Measurements from ENCODE around the gene TDG. TPM values are rescaled to one million over a fixed set of nuclear protein-coding genes. Genes with fewer than 3 reads are reported as not detected.

Gene TDG
- total RNA-seq, 4 donors from 2014 or later: 23.4 to 42.2 (median 24.2) TPM

DNA sequence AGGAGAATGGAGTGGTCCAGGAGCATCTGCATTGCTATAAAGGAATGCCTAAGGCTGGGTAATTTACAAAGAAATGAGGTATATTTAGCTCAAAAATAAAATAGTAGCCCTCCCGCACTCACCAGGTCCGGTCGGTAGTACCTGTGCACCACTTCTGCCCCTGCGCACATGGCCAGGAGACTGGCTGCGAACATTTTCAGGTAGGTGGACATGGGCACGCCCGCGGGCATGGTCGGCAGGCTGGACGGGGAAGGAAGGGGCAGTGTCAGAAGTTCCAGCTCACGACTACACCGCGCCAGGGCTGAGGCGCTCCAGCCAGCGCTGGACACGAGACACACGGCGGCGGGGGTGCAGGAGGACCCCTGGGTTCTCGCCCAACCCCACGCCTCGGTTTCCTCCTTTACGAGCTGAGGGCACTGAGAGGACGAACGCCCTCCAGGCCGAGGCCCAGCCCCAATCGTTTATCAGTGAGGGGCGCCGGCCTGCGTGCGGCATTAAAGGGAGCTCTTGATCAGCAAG lies 9.1 kb upstream of the TDG start:
- Histone ChIP-seq H3K36me3 (peaks cover 28% of the 10 kb centered on the region), H3K4me1 (peaks cover 20% of the 10 kb centered on the region)

DNA sequence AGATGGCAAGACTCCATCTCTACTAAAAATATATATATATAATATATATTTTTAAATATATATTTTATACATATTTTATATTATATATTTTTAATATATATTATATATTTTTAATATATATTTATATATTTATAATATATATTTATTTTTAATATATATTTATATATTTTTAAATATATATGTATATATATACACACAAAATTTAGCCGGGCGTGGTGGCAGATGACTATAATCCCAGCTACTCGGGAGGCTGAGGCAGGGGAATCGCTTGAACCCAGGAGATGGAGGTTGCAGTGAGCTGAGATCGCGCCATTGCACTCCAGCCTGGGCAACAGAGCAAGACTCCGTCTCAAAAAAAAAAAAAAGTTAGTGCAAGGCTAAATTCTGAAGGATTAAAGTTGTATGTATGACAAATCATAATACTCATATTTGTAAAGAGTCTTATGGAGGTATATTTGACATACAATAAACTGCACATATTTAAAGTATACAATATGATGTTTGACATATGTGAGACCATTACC lies 7.7 kb upstream of the TDG start:
- Histone ChIP-seq H3K27me3 (no peaks in the 10 kb centered on the region), H3K9me3 (no peaks in the 10 kb centered on the region), H3K4me3 (peak overlapping the region; percentile 79), H3K36me3 (peaks cover 15% of the 10 kb centered on the region), H3K4me1 (peaks cover 20% of the 10 kb centered on the region), H3K27ac (peak overlapping the region; percentile 87)
- no peak for TF ChIP-seq EP300 (IDR thresholded peaks at IDR 0.05)
- no peak for TF ChIP-seq POLR2A (IDR thresholded peaks at IDR 0.05)
- no peak for TF ChIP-seq POLR2AphosphoS5 (IDR thresholded peaks at IDR 0.05)
- TF ChIP-seq, protein P1, sequence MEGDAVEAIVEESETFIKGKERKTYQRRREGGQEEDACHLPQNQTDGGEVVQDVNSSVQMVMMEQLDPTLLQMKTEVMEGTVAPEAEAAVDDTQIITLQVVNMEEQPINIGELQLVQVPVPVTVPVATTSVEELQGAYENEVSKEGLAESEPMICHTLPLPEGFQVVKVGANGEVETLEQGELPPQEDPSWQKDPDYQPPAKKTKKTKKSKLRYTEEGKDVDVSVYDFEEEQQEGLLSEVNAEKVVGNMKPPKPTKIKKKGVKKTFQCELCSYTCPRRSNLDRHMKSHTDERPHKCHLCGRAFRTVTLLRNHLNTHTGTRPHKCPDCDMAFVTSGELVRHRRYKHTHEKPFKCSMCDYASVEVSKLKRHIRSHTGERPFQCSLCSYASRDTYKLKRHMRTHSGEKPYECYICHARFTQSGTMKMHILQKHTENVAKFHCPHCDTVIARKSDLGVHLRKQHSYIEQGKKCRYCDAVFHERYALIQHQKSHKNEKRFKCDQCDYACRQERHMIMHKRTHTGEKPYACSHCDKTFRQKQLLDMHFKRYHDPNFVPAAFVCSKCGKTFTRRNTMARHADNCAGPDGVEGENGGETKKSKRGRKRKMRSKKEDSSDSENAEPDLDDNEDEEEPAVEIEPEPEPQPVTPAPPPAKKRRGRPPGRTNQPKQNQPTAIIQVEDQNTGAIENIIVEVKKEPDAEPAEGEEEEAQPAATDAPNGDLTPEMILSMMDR (IDR thresholded peaks at IDR 0.05): no peak
- DNase-seq (ENCODE audit: low spot score in 2 of 2): no peak
- 90% methylated on average over 7 of the region's 7 CpGs for WGBS

More for the DNA sequence above, 9.1 kb upstream of the TDG start:
- H3K27ac ChIP-seq: peak overlapping the region; percentile 87
- H3K9me3 ChIP-seq: no peaks in the 10 kb centered on the region
- H3K4me3 ChIP-seq: peak overlapping the region; percentile 79
- 0% methylated on average over 5 of the region's 31 CpGs for WGBS
- no peak for DNase-seq (ENCODE audit: low spot score in 2 of 2)
- H3K27me3 ChIP-seq: no peaks in the 10 kb centered on the region
- TF ChIP-seq, protein P1 (IDR thresholded peaks at IDR 0.05): no peak
- TF ChIP-seq POLR2AphosphoS5 (IDR thresholded peaks at IDR 0.05): no peak
- no peak for TF ChIP-seq EP300 (IDR thresholded peaks at IDR 0.05)
- no peak for TF ChIP-seq POLR2A (IDR thresholded peaks at IDR 0.05)

DNA sequence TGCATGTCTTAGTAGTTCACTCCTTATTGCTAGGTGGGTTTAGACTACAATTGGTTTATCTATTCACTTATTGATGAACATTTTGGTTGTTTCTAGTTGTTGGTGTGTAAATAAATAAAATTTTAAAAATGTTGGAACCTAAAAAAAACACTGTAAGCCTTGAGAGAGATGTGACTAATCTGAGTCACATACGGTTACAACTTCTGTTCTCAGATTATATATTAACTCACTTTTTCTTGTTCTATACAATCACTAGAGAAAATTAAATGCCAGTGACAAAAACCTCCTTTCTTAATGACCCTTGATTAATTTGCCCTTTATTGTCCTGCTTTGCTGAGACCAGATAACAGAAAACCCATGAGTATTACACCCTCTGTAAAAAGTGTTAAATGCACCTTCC lies 7.1 kb upstream of the TDG start:
- H3K4me3 ChIP-seq: no peak overlapping the region

DNA sequence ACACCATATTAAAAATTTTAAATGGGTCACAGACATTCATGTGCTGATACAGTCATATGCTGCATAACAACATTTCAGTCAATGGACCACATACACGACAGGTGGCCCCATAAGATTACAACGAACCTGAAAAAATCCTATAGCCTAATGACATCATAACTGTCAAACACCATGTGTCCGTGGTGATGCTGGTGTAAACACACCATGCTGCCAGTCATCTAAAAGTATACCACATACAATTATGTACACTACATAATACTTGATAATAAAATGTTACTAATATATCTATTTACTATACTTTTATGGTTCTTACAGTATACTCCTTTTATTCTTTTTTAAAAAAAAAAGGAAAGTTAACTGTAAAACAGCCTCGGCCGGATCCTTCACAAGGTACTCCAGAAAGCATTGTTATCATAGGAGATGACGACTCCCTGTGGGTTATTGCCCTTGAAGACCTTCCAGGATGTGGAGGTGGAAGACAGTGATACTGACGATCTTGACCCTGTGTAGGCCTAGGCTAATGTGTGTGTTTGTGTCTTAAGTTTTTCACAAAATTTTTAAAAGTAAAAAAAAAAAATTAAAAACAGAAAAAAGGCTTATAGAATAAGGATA lies 5.0 kb upstream of the TDG start:
- Histone ChIP-seq H3K27ac (no peak overlapping the region), H3K36me3 (no peaks in the 10 kb centered on the region), H3K9me3 (no peaks in the 10 kb centered on the region), H3K27me3 (no peaks in the 10 kb centered on the region), H3K4me3 (no peak overlapping the region), H3K4me1 (peaks cover 33% of the 10 kb centered on the region)
- TF ChIP-seq EP300 (IDR thresholded peaks at IDR 0.05): no peak
- TF ChIP-seq POLR2AphosphoS5 (IDR thresholded peaks at IDR 0.05): no peak
- TF ChIP-seq, protein P1 (IDR thresholded peaks at IDR 0.05): no peak
- TF ChIP-seq POLR2A (IDR thresholded peaks at IDR 0.05): no peak
- whole genome bisulfite sequencing: 70% methylated on average over 7 of the region's 7 CpGs
- no peak for DNase-seq (ENCODE audit: low spot score in 2 of 2)

More for the DNA sequence above, 7.1 kb upstream of the TDG start:
- peaks cover 24% of the 10 kb centered on the region for H3K4me1 ChIP-seq
- H3K27me3 ChIP-seq: no peaks in the 10 kb centered on the region
- no peaks in the 10 kb centered on the region for H3K9me3 ChIP-seq
- WGBS: 74% methylated on average over 1 of the region's 1 CpG
- no peak overlapping the region for H3K27ac ChIP-seq
- peaks cover 8% of the 10 kb centered on the region for H3K36me3 ChIP-seq
- no peak for TF ChIP-seq POLR2AphosphoS5 (IDR thresholded peaks at IDR 0.05)
- TF ChIP-seq, protein P1 (IDR thresholded peaks at IDR 0.05): no peak
- TF ChIP-seq POLR2A (IDR thresholded peaks at IDR 0.05): no peak
- no peak for TF ChIP-seq EP300 (IDR thresholded peaks at IDR 0.05)
- DNase-seq (ENCODE audit: low spot score in 2 of 2): no peak

DNA sequence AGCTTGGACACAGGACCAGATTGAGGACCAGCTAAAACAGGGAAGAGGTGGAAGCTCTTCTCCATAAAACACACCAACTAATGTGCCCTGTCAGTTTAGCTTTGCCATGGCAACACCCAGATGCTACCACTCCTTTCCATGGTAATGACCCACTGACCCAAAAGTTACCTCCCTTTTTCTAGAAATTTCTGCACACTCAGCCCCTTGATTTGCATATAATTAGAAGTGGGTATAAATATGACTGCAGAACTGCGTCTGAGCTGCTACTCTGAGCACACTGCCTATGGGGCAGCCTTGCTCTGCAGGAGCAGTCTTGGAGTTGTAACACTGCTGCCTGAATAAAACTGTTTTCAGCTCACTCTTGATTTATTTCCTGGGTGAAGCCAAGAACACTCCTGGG lies 3.2 kb upstream of the TDG start:
- peaks cover 32% of the 10 kb centered on the region for H3K4me1 ChIP-seq
- DNase-seq (ENCODE audit: low spot score in 2 of 2): no peak
- H3K4me3 ChIP-seq: no peak overlapping the region
- no peaks in the 10 kb centered on the region for H3K27me3 ChIP-seq
- H3K9me3 ChIP-seq: no peaks in the 10 kb centered on the region
- H3K36me3 ChIP-seq: no peaks in the 10 kb centered on the region
- 31% methylated on average over 1 of the region's 1 CpG for WGBS
- no peak for TF ChIP-seq POLR2AphosphoS5 (IDR thresholded peaks at IDR 0.05)
- TF ChIP-seq, protein P1 (IDR thresholded peaks at IDR 0.05): no peak
- no peak for TF ChIP-seq EP300 (IDR thresholded peaks at IDR 0.05)
- TF ChIP-seq POLR2A (IDR thresholded peaks at IDR 0.05): no peak
- H3K27ac ChIP-seq: no peak overlapping the region

Measured in suprapubic skin (tissue), 4 donors.